GM19240 (cell line): ENCODE data around the gene OMP.

ENCODE experiments used
- DNase-seq: peaks from one replicate; pipeline ENCODE4 v3.0.0; 2011; ENCODE audit warnings: low spot score; ENCODE audit not compliant: insufficient read length

Gene OMP

GRCh38 chr11:77103319-77103718 is 679 bp downstream of the OMP start:
- no peak for DNase-seq

- DNase-seq = no peak
These were observed 2.1 kb downstream of the OMP start for GRCh38 chr11:77104727-77105126.

GRCh38 chr11:77106321-77106720 is 3.7 kb downstream of the OMP start:
- DNase-seq = no peak

GRCh38 chr11:77106759-77107158 is 4.1 kb downstream of the OMP start:
- DNase-seq = no peak

- no peak for DNase-seq
These were observed 5.3 kb downstream of the OMP start for GRCh38 chr11:77107950-77108349.

- DNase-seq = no peak
These were observed 5.8 kb downstream of the OMP start for GRCh38 chr11:77108436-77108835.

GRCh38 chr11:77109236-77110019 is 6.8 kb downstream of the OMP start:
- no peak for DNase-seq

- DNase-seq = no peak
These were observed 8.2 kb downstream of the OMP start for GRCh38 chr11:77110836-77111235.

GRCh38 chr11:77111277-77111676 is 8.6 kb downstream of the OMP start:
- DNase-seq = no peak

GRCh38 chr11:77111946-77112345 is 9.3 kb downstream of the OMP start:
- DNase-seq = no peak

- no peak for DNase-seq
These were observed 10.2 kb downstream of the OMP start for GRCh38 chr11:77112641-77113381.

- no peak for DNase-seq
These were observed 10.9 kb downstream of the OMP start for GRCh38 chr11:77113382-77114088.

GRCh38 chr11:77114089-77114463 is 11.4 kb downstream of the OMP start:
- no peak for DNase-seq

GRCh38 chr11:77115181-77115611 is 12.6 kb downstream of the OMP start:
- DNase-seq = no peak

- DNase-seq = no peak
These were observed 13.3 kb downstream of the OMP start for GRCh38 chr11:77115956-77116355.

- DNase-seq = no peak
These were observed 14.9 kb downstream of the OMP start for GRCh38 chr11:77117492-77117891.

GRCh38 chr11:77118086-77118485 is 15.4 kb downstream of the OMP start:
- no peak for DNase-seq

- DNase-seq = no peak
These were observed 16.3 kb downstream of the OMP start for GRCh38 chr11:77118971-77119370.

- no peak for DNase-seq
These were observed 16.9 kb downstream of the OMP start for GRCh38 chr11:77119531-77119936.

- DNase-seq = no peak
These were observed 17.9 kb downstream of the OMP start for GRCh38 chr11:77120571-77120970.

- DNase-seq = no peak
These were observed 18.5 kb downstream of the OMP start for GRCh38 chr11:77121096-77121640.
